ENCODE results near the gene MACROD2.

GRCh38 chr20:16013631-16014030 is 2018.3 kb downstream of the MACROD2 start:
- TF ChIP-seq EZH2 (IDR thresholded peaks at IDR 0.05; ENCODE audit: insufficient read depth, low read length) (no peak), CTCF (IDR thresholded peaks at IDR 0.05; ENCODE audit: insufficient read depth, low read depth, low read length) (no peak)
